Purkinje cell (primary cell): ENCODE measurements around the gene B3GALNT2. TPM values are rescaled to one million over a fixed set of nuclear protein-coding genes. Genes with fewer than 3 reads are reported as not detected.

Experiments
- polyA plus RNA-seq: library from polyadenylated mRNA; unstranded; fragments of >200 nt; fragmentation: Nextera tagmentation; gene quantifications from 2 replicates; pipeline ENCODE4 v1.2.1, GENCODE V29; 2014

Gene B3GALNT2
- 40.6 and 42.1 TPM in 2 replicates for polyA plus RNA-seq

DNA sequence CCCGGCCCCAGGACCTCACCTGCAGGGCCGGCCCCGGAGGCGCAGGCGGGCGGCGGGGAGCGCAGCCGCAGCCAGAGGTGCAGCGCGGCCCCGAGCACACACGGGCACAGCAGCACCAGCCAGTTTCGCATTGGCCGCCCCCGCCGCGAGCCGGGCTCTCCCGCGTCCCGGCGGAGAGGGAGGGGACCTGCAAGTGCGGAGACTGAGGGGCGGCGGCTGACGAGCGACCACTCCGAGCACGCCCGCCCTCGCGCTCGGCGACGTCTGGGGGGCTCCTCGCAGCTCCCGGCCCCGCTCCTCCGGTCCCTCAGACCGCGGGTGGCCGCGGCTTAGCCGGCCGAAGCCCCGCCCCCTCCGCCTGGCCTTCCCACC, at the start of gene B3GALNT2:
TSS of gene B3GALNT2 (minus strand) at position 331 of the 372 bp plus-strand sequence. CDS start at position 131, 200 bp downstream.

Other genes starting within 250 kb of the B3GALNT2 start
- 26.5 and 28.8 TPM in 2 replicates for gene ARID4B, start 176.3 kb downstream of the B3GALNT2 start, polyA plus RNA-seq
- gene GGPS1, start 175.9 kb downstream of the B3GALNT2 start, polyA plus RNA-seq, result 79.5 and 87.1 TPM in 2 replicates
- 52.3 and 73.4 TPM in 2 replicates for gene TBCE, start 137.0 kb downstream of the B3GALNT2 start, polyA plus RNA-seq
- gene GNG4, start 145.3 kb upstream of the B3GALNT2 start, polyA plus RNA-seq, result 42.4 and 56.8 TPM in 2 replicates